HEK293T (cell line): ENCODE measurements around the gene DNAI2.

Source experiments
- CTCF ChIA-PET: fragments of 350-600 bp; formaldehyde crosslinking; extraction: SDS; loops from one replicate; lab custom pipeline; 2021; ENCODE audit warnings: antibody characterized with exemption, inconsistent platforms; lab: Yijun Ruan, JAX
- POLR2A ChIA-PET: fragments of 350-600 bp; formaldehyde crosslinking; extraction: SDS; loops from one replicate; lab custom pipeline; 2020; ENCODE audit warnings: antibody characterized with exemption, inconsistent platforms; lab: Yijun Ruan, JAX
- DNase-seq: peaks from one replicate; pipeline ENCODE4 v3.0.0; 2012; ENCODE audit warnings: mixed read lengths; ENCODE audit errors: extremely low spot score
- ARNT ChIP-seq: fragments of 450-650 bp; IDR thresholded peaks from 2 replicates; pipeline ENCODE4 v1.6.1; 2017; ENCODE audit warnings: mild to moderate bottlenecking
- BHLHE40 ChIP-seq: fragments of 450-650 bp; IDR thresholded peaks from 2 replicates; pipeline ENCODE4 v1.6.1; 2016; ENCODE audit warnings: mild to moderate bottlenecking, moderate library complexity, borderline replicate concordance
- CTBP1 ChIP-seq: fragments of 450-650 bp; IDR thresholded peaks from 2 replicates; pipeline ENCODE4 v1.6.1; 2016; ENCODE audit warnings: borderline replicate concordance
- ELF4 ChIP-seq: fragments of 450-650 bp; IDR thresholded peaks from 2 replicates; pipeline ENCODE4 v1.6.1; 2017; ENCODE audit warnings: antibody characterized with exemption
- FOXA1 ChIP-seq: fragments of 450-650 bp; IDR thresholded peaks from 2 replicates; pipeline ENCODE4 v1.6.1; 2016; ENCODE audit warnings: mild to moderate bottlenecking
- FOXK2 ChIP-seq: fragments of 450-650 bp; IDR thresholded peaks from 2 replicates; pipeline ENCODE4 v1.6.1; 2016; ENCODE audit warnings: mild to moderate bottlenecking
- FOXM1 ChIP-seq: fragments of 450-650 bp; IDR thresholded peaks from 2 replicates; pipeline ENCODE4 v1.6.1; 2017; ENCODE audit warnings: mild to moderate bottlenecking, borderline replicate concordance
- HDGF ChIP-seq: fragments of 450-650 bp; IDR thresholded peaks from 2 replicates; pipeline ENCODE4 v1.6.1; 2017; ENCODE audit warnings: antibody characterized with exemption, borderline replicate concordance
- L3MBTL2 ChIP-seq: fragments of 450-650 bp; conservative IDR thresholded peaks from 2 replicates; pipeline ENCODE4 v1.6.1; 2016; ENCODE audit warnings: mild to moderate bottlenecking
- LEF1 ChIP-seq: fragments of 450-650 bp; IDR thresholded peaks from 2 replicates; pipeline ENCODE4 v1.6.1; 2017; ENCODE audit warnings: mild to moderate bottlenecking, borderline replicate concordance
- NFRKB ChIP-seq: fragments of 450-650 bp; IDR thresholded peaks from 2 replicates; pipeline ENCODE4 v1.6.1; 2016; ENCODE audit warnings: mild to moderate bottlenecking, moderate library complexity
- SP1 ChIP-seq: fragments of 450-650 bp; IDR thresholded peaks from 2 replicates; pipeline ENCODE4 v1.6.1; 2017
- SUZ12 ChIP-seq: fragments of 450-650 bp; IDR thresholded peaks from 2 replicates; pipeline ENCODE4 v1.6.1; 2016; ENCODE audit warnings: mild to moderate bottlenecking
- TARDBP ChIP-seq: fragments of 450-650 bp; IDR thresholded peaks from 2 replicates; pipeline ENCODE4 v1.6.1; 2016
- ZNF384 ChIP-seq: fragments of 450-650 bp; IDR thresholded peaks from 2 replicates; pipeline ENCODE4 v1.6.1; 2016
- TF ChIP-seq, protein P1 (sequence below): fragments of 450-650 bp; IDR thresholded peaks from 2 replicates; pipeline ENCODE4 v1.6.1; 2016

The DNAI2 gene, protein sequence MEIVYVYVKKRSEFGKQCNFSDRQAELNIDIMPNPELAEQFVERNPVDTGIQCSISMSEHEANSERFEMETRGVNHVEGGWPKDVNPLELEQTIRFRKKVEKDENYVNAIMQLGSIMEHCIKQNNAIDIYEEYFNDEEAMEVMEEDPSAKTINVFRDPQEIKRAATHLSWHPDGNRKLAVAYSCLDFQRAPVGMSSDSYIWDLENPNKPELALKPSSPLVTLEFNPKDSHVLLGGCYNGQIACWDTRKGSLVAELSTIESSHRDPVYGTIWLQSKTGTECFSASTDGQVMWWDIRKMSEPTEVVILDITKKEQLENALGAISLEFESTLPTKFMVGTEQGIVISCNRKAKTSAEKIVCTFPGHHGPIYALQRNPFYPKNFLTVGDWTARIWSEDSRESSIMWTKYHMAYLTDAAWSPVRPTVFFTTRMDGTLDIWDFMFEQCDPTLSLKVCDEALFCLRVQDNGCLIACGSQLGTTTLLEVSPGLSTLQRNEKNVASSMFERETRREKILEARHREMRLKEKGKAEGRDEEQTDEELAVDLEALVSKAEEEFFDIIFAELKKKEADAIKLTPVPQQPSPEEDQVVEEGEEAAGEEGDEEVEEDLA

DNA sequence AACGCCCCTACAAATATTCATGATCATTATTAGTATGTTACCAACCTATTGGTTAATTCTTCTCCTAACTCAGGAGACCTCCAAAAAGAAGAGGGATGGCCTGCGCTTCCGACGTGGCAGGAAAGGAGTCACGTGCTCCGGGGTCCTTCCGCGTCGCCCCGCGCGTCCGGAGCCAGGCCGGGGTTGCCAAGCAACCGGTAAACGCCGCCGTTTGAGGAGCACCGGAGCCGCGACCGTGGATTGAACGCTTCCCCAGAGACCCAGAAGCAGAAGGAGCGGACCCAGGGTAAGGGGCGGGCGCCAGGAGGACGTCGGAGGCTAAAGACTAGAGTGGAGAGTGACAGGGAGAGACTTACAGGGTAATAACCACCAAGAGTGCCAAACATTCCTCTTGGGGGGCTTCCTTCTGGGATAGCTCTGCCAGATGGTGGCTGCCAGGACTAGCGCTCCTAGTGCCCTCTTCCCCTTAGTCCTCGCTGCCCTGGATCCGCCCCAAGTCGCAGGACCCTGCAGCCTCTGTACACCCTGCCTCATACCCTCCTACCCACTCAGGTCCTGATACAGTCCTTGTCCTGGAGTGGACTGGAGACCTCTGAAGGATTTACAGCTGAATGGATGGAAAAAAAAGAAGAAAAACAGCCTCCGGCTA lies at the start of gene DNAI2:
Gene DNAI2 (plus strand): TSS at position 175 of the 649 bp plus-strand sequence. CDS start 7,584 bp downstream, outside the sequence.
- no peak for DNase-seq
- CTCF ChIA-PET = interaction anchor here (1.7 to 2.0 kb wide), 2 partner anchors 11 to 87 kb away, joined by 4 to 5 read pairs; partner anchors contain the start of gene BTBD17
- POLR2A ChIA-PET = no interaction called here
- no peak for TF ChIP-seq SP1

DNA sequence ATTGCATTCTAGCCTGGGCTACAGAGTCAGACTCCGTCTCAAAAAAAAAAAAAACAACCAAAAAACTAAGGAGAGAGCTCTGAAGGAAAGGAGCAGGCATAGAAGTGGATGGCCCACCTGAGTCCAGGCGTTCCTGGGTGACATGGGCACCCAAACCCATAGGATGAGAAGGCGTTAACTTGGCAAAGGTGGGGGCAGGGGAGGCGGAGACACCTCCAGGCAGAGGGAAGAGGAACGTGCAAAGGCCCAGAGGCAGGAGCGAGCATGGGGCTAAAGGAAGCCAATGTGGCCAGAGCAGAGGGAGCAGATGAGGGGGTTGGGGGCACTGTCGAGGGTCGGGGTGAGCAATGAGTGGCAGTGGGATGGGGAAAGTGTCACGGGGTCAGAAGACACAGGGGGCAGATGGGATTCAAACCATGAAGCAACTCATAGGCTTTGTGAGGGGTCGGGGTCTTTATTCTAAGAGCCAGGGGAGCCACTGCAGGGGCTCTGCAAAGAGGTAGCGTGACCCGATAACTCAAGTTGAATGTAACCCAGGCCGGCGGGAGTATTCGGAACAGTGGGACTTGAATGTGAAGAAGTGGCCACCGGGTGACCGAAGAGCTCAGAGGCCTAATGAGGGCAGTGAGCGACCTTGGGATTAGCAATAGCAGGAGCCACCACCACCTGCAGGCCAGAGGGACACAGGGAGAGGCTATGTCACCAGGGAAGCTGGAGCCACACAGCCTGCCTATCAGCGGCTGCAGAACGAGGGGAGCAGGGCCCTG lies 48.9 kb upstream of the DNAI2 start:
- no peak for DNase-seq
- ChIA-PET CTCF (no interaction called here), POLR2A (interaction anchor here (0.8 kb wide), 1 partner anchor 206 kb away, joined by 3 read pairs; no protein-coding TSS in a partner anchor)
- TF ChIP-seq HDGF (no peak), BHLHE40 (no peak), ARNT (no peak), L3MBTL2 (no peak), CTBP1 (no peak), LEF1 (no peak), FOXK2 (no peak), ZNF384 (no peak), ELF4 (no peak), TARDBP (no peak)
- TF ChIP-seq, protein P1, sequence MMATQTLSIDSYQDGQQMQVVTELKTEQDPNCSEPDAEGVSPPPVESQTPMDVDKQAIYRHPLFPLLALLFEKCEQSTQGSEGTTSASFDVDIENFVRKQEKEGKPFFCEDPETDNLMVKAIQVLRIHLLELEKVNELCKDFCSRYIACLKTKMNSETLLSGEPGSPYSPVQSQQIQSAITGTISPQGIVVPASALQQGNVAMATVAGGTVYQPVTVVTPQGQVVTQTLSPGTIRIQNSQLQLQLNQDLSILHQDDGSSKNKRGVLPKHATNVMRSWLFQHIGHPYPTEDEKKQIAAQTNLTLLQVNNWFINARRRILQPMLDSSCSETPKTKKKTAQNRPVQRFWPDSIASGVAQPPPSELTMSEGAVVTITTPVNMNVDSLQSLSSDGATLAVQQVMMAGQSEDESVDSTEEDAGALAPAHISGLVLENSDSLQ = no peak

DNA sequence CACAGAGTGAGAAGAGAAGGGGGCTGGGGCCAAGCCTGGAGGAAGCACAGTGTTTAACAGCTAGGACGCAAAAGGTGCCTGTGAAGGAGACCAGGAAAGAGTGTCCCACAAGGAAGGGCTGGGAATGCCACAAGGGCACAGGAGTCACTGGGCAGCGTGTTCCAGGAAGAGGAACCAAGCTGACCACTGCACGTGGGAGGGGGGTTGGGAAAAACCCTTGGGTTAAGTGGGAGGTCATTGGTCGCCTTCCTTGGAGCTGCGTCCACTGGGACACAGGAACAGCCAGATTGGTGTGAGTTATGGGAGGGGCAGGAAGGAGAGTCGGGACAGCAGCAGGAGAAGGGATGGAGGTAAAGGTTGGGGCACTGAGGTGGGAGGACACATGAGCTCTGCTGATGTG lies 47.8 kb upstream of the DNAI2 start:
- no peak for DNase-seq
- CTCF ChIA-PET = no interaction called here
- POLR2A ChIA-PET = interaction anchor here (0.8 kb wide), 1 partner anchor 204 kb away, joined by 3 read pairs; no protein-coding TSS in a partner anchor
- TF ChIP-seq L3MBTL2 = no peak
- TF ChIP-seq FOXM1 = no peak
- no peak for TF ChIP-seq LEF1
- no peak for TF ChIP-seq FOXA1
- TF ChIP-seq SUZ12 = no peak
- no peak for TF ChIP-seq BHLHE40
- TF ChIP-seq ZNF384 = no peak
- no peak for TF ChIP-seq ARNT
- no peak for TF ChIP-seq NFRKB
- no peak for TF ChIP-seq SP1
- no peak for TF ChIP-seq TARDBP

DNA sequence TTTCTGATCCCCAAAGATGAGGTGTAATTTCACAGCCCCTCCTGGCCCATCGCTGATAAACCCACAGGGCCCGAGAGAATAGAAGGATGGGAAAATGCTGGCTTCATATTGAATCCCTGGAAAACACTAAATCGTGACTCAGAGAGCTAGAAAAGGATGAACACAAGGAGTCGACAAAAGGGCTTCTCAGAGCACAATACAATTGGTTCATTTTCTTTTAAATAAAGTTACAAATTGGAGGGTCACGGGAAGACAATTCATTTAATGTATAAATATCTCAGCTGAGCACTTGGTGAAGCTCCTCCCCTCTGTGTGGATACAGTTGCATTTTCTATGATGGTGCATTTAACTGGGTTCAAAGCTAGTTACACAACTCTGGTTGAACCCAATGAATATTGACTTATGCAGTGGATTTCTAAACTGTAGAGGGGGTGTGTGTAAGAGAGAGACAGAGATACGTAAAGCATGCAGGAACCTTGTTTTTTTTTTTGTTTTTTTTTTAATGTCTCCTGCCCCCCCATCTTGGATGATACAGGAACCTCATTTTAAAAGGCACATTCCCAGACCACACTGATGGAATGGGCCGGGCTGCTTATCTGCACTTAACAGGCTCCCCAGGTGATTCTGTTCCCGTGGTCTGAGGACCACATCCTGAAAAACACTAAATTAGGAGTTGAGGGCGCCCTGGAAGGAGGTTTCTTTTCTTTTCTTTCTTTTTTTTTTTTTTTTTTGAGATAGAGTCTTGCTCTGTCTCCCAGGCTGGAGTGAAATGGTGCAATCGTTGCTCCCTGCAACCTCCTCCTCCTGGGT lies 46.6 kb upstream of the DNAI2 start:
- POLR2A ChIA-PET = no interaction called here
- TF ChIP-seq FOXA1 (no peak), L3MBTL2 (no peak), LEF1 (no peak), CTBP1 (no peak)
- DNase-seq = no peak
- CTCF ChIA-PET = interaction anchor here (0.7 to 1.0 kb wide), 2 partner anchors 14 to 169 kb away, joined by 3 to 4 read pairs; partner anchors contain the start of gene TTYH2

- POLR2A ChIA-PET = no interaction called here
- TF ChIP-seq NFRKB (no peak), FOXK2 (no peak), TARDBP (no peak)
- no peak for DNase-seq
- CTCF ChIA-PET = no interaction called here
These were observed 45.6 kb upstream of the DNAI2 start for GRCh38 chr17:74228306-74228978.

DNA sequence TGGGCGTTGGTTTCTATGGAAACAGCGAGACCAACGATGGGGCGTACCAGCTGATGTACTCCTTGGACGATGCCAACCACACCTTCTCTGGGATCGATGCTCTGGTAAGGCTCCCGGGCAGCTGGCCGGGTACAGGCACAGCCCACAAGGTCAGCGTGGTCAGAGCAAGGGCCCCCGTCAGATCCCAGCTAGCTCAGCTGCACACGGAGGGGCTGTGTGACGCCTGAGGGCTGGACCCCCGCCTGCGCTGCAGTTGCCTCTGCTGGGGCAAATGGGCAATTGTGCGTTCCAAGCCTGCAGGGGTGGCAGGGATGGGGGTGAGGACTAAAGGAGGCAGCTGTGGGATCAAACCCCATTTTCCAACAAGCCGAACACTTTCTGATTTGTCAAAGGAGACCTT lies 43.1 kb upstream of the DNAI2 start:
- CTCF ChIA-PET = interaction anchor here (0.6 kb wide), 1 partner anchor 72 kb away, joined by 4 read pairs; no protein-coding TSS in a partner anchor
- POLR2A ChIA-PET = interaction anchor here (0.8 to 1.0 kb wide), 4 partner anchors 9 to 27 kb away, joined by 3 to 5 read pairs (median 3); partner anchors contain the start of genes RPL38 and TTYH2
- no peak for TF ChIP-seq FOXA1
- TF ChIP-seq LEF1 = no peak
- no peak for TF ChIP-seq CTBP1
- TF ChIP-seq FOXK2 = no peak
- TF ChIP-seq ELF4 = no peak
- no peak for TF ChIP-seq HDGF
- TF ChIP-seq NFRKB = no peak
- no peak for TF ChIP-seq ARNT
- no peak for TF ChIP-seq ZNF384
- TF ChIP-seq FOXM1 = no peak
- TF ChIP-seq BHLHE40 = no peak
- no peak for TF ChIP-seq SUZ12
- no peak for TF ChIP-seq SP1
- no peak for TF ChIP-seq L3MBTL2
- TF ChIP-seq TARDBP = no peak
- TF ChIP-seq, protein P1 = no peak
- no peak for DNase-seq
